Mesenchymal stem cell (in vitro differentiated cells and primary cell): ENCODE results near the gene PREPL.

ENCODE experiments used
- DNase-seq: peaks from one replicate; pipeline ENCODE4 v3.0.0-alpha.2; 2013
- H2AFZ ChIP-seq: one replicate; pipeline ENCODE4 v1.6.1; 2013; ENCODE audit warnings: low read depth, mild to moderate bottlenecking, control low read depth, inconsistent platforms, low read length, moderate library complexity
- H2AK5ac ChIP-seq: 2 replicates; pipeline ENCODE4 v1.6.1; 2013; ENCODE audit warnings: low read length, moderate library complexity, mild to moderate bottlenecking, inconsistent platforms; ENCODE audit not compliant: severe bottlenecking
- H2BK120ac ChIP-seq: one replicate; pipeline ENCODE4 v1.6.1; 2013; ENCODE audit warnings: low read depth, mild to moderate bottlenecking, inconsistent platforms, low read length, moderate library complexity
- H2BK12ac ChIP-seq, 2 experiments: one replicate each; pipeline ENCODE4 v1.6.1; 2013; ENCODE audit warnings: inconsistent platforms in 2 of 2, low read length in 2 of 2, mild to moderate bottlenecking in 2 of 2, moderate library complexity in 2 of 2, control low read depth in 1 of 2
- H2BK15ac ChIP-seq: one replicate; pipeline ENCODE4 v1.6.1; 2013; ENCODE audit warnings: mild to moderate bottlenecking, low read depth, inconsistent platforms; ENCODE audit not compliant: poor library complexity, severe bottlenecking
- H2BK5ac ChIP-seq: 2 replicates; pipeline ENCODE4 v1.6.1; 2013; ENCODE audit warnings: low read depth, mild to moderate bottlenecking, low read length, control low read depth, inconsistent platforms; ENCODE audit not compliant: poor library complexity, severe bottlenecking
- H3K14ac ChIP-seq, 2 experiments: one replicate each; pipeline ENCODE4 v1.6.1; 2013; ENCODE audit warnings: inconsistent platforms in 2 of 2, low read length in 2 of 2, control low read depth in 1 of 2, mild to moderate bottlenecking in 1 of 2, moderate library complexity in 1 of 2
- H3K18ac ChIP-seq, 2 experiments: one replicate each; pipeline ENCODE4 v1.6.1; 2013; ENCODE audit warnings: inconsistent platforms in 2 of 2, low read length in 2 of 2, control low read depth in 1 of 2, low read depth in 1 of 2, mild to moderate bottlenecking in 1 of 2
- H3K23ac ChIP-seq, 2 experiments: one replicate each; pipeline ENCODE4 v1.6.1; 2013; ENCODE audit warnings: inconsistent platforms in 2 of 2, low read length in 2 of 2, mild to moderate bottlenecking in 2 of 2, moderate library complexity in 2 of 2, control low read depth in 1 of 2
- H3K27ac ChIP-seq: 2 replicates; pipeline ENCODE4 v1.5.1; 2013; ENCODE audit warnings: mild to moderate bottlenecking, moderate library complexity, low read length, control low read depth, inconsistent platforms; ENCODE audit not compliant: poor library complexity, severe bottlenecking
- H3K27me3 ChIP-seq, 2 experiments: 2 replicates each; pipeline versions ENCODE4 v1.6.1 to v1.7.0; 2013; ENCODE audit warnings: low read length in 2 of 2, mild to moderate bottlenecking in 2 of 2, moderate library complexity in 2 of 2, control low read depth in 1 of 2, inconsistent platforms in 1 of 2; ENCODE audit not compliant: control insufficient read depth in 1 of 2, insufficient read depth in 1 of 2
- H3K36me3 ChIP-seq, 2 experiments: 2 replicates each; pipeline versions ENCODE4 v1.6.1 to v1.7.0; 2013; ENCODE audit warnings: low read length in 2 of 2, control low read depth in 1 of 2, inconsistent platforms in 1 of 2, low read depth in 1 of 2, mild to moderate bottlenecking in 1 of 2; ENCODE audit not compliant: insufficient read depth in 2 of 2, control insufficient read depth in 1 of 2
- H3K4ac ChIP-seq, 2 experiments: one replicate each; pipeline ENCODE4 v1.6.1; 2013; ENCODE audit warnings: inconsistent platforms in 2 of 2, low read length in 2 of 2, mild to moderate bottlenecking in 2 of 2, moderate library complexity in 2 of 2, control low read depth in 1 of 2, low read depth in 1 of 2
- H3K4me1 ChIP-seq: 2 replicates; pipeline ENCODE4 v1.6.1; 2013; ENCODE audit warnings: low read depth, low read length, control low read depth; ENCODE audit not compliant: control insufficient read depth, insufficient read depth
- H3K4me2 ChIP-seq: 2 replicates; pipeline ENCODE4 v1.6.1; 2013; ENCODE audit warnings: low read length, mild to moderate bottlenecking, inconsistent platforms; ENCODE audit not compliant: poor library complexity, severe bottlenecking
- H3K4me3 ChIP-seq, 2 experiments: 2 replicates each; pipeline versions ENCODE4 v1.5.1 to v1.7.0; 2013; ENCODE audit warnings: low read length in 2 of 2, mild to moderate bottlenecking in 2 of 2, control low read depth in 1 of 2, low read depth in 1 of 2; ENCODE audit not compliant: insufficient read depth in 1 of 2
- H3K79me1 ChIP-seq: replicated peaks from 2 replicates; pipeline ENCODE4 v1.6.1; 2013; ENCODE audit warnings: mild to moderate bottlenecking, control low read depth, low read length, inconsistent platforms; ENCODE audit not compliant: poor library complexity, severe bottlenecking
- H3K9ac ChIP-seq: 2 replicates; pipeline ENCODE4 v1.7.0; 2013; ENCODE audit warnings: mild to moderate bottlenecking, low read length, moderate library complexity
- H3K9me3 ChIP-seq: 2 replicates; pipeline ENCODE4 v1.7.0; 2013; ENCODE audit warnings: mild to moderate bottlenecking, low read length; ENCODE audit not compliant: control insufficient read depth
- H4K8ac ChIP-seq: one replicate; pipeline ENCODE4 v1.6.1; 2013; ENCODE audit warnings: inconsistent platforms, mild to moderate bottlenecking, low read length, moderate library complexity
- H4K91ac ChIP-seq: one replicate; pipeline ENCODE4 v1.6.1; 2013; ENCODE audit warnings: mild to moderate bottlenecking, low read length, inconsistent platforms
- WGBS: methylation state at CpG from one replicate; pipeline ENCODE4 v1.1.7; 2013; ENCODE audit warnings: mixed read lengths; 5-methylcytosine and 5-hydroxymethylcytosine counted together

PREPL gene

GRCh38 chr2:44296653-44297052 lies 64.6 kb downstream of the PREPL start:
- Histone ChIP-seq H2BK15ac (no peak overlapping the region), H2AFZ (no peak overlapping the region), H3K4me3 (no peak overlapping the region), H2AK5ac (peak overlapping the region; percentile 35), H3K36me3 (no peaks in the 10 kb centered on the region), H3K23ac (no peak overlapping the region), H3K4me2 (no peak overlapping the region), H3K79me1 (no peaks in the 10 kb centered on the region), H3K9ac (no peak overlapping the region), H3K4ac (no peak overlapping the region), H3K14ac (no peak overlapping the region), H2BK120ac (no peak overlapping the region), H2BK5ac (no peak overlapping the region), H3K18ac (no peak overlapping the region), H3K4me1 (peaks cover 9% of the 10 kb centered on the region), H4K91ac (no peak overlapping the region), H4K8ac (no peak overlapping the region), H2BK12ac (no peak overlapping the region), H3K27ac (no peak overlapping the region), H3K27me3 (peaks cover 0 to 23% of the 10 kb centered on the region in 2 experiments), H3K9me3 (no peaks in the 10 kb centered on the region)
- no peak for DNase-seq
- 88% methylated on average over 5 of the region's 5 CpGs for WGBS

DNA sequence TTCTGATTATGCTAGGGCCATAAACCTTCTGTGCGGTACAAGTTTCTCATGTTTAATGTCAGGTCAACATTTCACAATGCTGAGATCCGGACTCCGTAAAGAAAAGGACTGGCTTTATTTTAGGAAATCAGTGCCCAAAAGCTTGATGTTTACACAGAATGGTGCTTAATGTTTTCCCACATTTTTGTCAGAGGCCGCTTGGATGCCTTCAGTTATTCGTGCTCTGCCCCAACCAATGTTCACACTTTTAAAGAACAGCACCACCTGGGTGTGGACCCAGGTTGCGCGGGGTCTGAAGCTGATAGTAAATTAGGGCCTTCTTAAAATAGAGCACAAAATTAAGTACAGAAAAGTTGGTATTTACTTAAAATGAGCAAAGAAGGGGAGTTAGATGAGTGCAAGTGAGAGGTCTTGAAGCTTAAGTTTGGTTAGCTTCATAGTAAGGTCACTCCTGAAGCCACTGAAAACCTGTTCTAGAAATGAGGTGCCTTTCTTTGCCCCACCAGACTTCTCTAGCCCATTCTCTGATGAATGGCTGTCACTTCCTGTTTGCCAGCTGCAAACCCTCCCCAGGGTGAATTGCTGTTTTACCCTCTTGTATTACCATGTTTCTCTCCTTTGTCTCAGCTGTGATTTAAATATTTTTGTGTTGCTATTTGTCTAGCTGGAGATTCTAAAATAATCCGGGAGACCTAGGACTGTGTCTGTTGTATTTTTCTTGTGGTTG lies 65.5 kb downstream of the PREPL start:
- DNase-seq = no peak
- Histone ChIP-seq H3K27me3 (peaks cover 0 to 23% of the 10 kb centered on the region in 2 experiments), H3K4ac (no peak overlapping the region), H3K4me3 (no peak overlapping the region), H3K18ac (no peak overlapping the region), H2BK15ac (no peak overlapping the region), H4K8ac (no peak overlapping the region), H2AK5ac (peak overlapping the region; percentile 45), H2BK5ac (no peak overlapping the region), H2BK12ac (no peak overlapping the region), H3K27ac (no peak overlapping the region), H3K36me3 (no peaks in the 10 kb centered on the region), H3K23ac (no peak overlapping the region), H3K14ac (no peak overlapping the region), H2AFZ (no peak overlapping the region), H3K4me1 (peaks cover 7% of the 10 kb centered on the region), H3K9me3 (no peaks in the 10 kb centered on the region), H4K91ac (no peak overlapping the region), H3K4me2 (no peak overlapping the region), H2BK120ac (no peak overlapping the region), H3K9ac (no peak overlapping the region), H3K79me1 (no peaks in the 10 kb centered on the region)
- WGBS = 88% methylated on average over 8 of the region's 8 CpGs

GRCh38 chr2:44295113-44295512 lies 66.2 kb downstream of the PREPL start:
- WGBS = 89% methylated on average over 5 of the region's 5 CpGs
- H3K4me3 ChIP-seq = no peak overlapping the region
- no peaks in the 10 kb centered on the region for H3K9me3 ChIP-seq

DNA sequence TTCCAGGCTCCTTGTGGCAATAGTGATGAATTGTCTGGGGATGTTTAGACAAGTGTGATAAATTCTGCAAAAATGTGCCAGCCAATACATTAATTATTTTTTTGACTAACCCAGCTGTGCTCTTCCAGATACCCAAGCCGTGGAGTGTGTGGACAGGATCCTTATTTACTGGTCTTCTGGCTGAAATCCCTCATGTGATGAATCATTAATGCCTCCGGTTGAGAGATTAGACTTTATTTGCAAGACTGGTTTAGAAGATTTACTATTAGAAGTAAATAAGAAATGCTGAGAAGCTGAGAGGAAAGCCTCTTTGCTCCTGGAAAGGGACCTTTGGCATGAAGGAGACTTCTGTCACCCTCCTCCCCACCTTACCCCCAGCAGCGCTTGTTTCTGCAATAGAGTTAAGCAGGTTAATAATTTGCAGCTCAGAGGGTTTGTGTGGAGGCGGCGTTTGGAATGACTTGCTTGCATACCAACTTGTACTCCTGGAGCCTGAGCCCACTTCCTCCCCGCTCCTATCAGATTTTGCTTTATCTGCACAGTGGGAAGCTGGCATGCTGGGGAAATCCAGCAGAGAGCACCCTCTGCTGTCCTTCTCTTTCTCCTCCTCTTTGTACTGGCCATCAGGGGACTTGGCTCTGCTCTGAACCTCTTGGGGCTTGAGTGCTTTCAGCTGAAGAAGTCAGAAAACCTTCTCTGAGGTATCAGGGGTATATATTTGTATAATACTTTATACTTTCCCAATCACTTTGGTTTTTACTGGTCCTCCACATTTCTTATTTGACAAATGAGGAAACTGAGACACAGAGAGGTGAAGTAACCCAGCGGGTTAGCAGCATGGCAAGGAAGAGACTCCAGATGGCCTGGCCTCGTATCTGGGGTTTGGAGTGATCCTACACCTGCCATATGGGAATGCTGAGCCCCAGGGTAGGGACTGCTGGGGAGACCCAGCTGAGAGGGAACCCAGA lies 69.7 kb downstream of the PREPL start:
- H3K36me3 ChIP-seq = no peaks in the 10 kb centered on the region
- H3K18ac ChIP-seq = peak overlapping the region; percentile 35 to 94
- H2BK15ac ChIP-seq = no peak overlapping the region
- peak; percentile 87 for DNase-seq
- H2BK120ac ChIP-seq = no peak overlapping the region
- peak overlapping the region; percentile 87 for H2AK5ac ChIP-seq
- peak overlapping the region; percentile 93 for H2BK5ac ChIP-seq
- H3K4ac ChIP-seq = peak overlapping the region in 1 of 2 experiments; percentile 69
- peak overlapping the region; percentile 42 for H3K9ac ChIP-seq
- H3K4me3 ChIP-seq = peak overlapping the region in 1 of 2 experiments; percentile 46
- peaks cover 13% of the 10 kb centered on the region for H3K4me1 ChIP-seq
- WGBS = 24% methylated on average over 7 of the region's 8 CpGs
- H3K4me2 ChIP-seq = no peak overlapping the region
- H2BK12ac ChIP-seq = peak overlapping the region in 1 of 2 experiments; percentile 73
- H3K79me1 ChIP-seq = no peaks in the 10 kb centered on the region
- no peak overlapping the region for H3K23ac ChIP-seq
- H3K27ac ChIP-seq = peak overlapping the region; percentile 97
- H3K27me3 ChIP-seq = peaks cover 0 to 24% of the 10 kb centered on the region in 2 experiments
- H2AFZ ChIP-seq = no peak overlapping the region
- peak overlapping the region; percentile 83 for H4K8ac ChIP-seq
- no peak overlapping the region for H3K14ac ChIP-seq
- H3K9me3 ChIP-seq = no peaks in the 10 kb centered on the region
- H4K91ac ChIP-seq = no peak overlapping the region

More at GRCh38 chr2:44295113-44295512, 66.2 kb downstream of the PREPL start:
- no peak overlapping the region for H2AFZ ChIP-seq
- no peak overlapping the region for H3K27ac ChIP-seq
- no peak overlapping the region for H2BK15ac ChIP-seq
- DNase-seq = no peak
- peak overlapping the region; percentile 22 for H2BK5ac ChIP-seq
- no peak overlapping the region for H3K4me2 ChIP-seq
- no peaks in the 10 kb centered on the region for H3K36me3 ChIP-seq
- H3K23ac ChIP-seq = no peak overlapping the region
- no peak overlapping the region for H2BK12ac ChIP-seq
- peak overlapping the region in 1 of 2 experiments; percentile 60 for H3K18ac ChIP-seq
- no peaks in the 10 kb centered on the region for H3K79me1 ChIP-seq
- H4K91ac ChIP-seq = no peak overlapping the region
- H2AK5ac ChIP-seq = peak overlapping the region; percentile 54
- peaks cover 9% of the 10 kb centered on the region for H3K4me1 ChIP-seq
- no peak overlapping the region for H2BK120ac ChIP-seq
- peaks cover 0 to 23% of the 10 kb centered on the region in 2 experiments for H3K27me3 ChIP-seq
- H3K9ac ChIP-seq = no peak overlapping the region
- H3K4ac ChIP-seq = no peak overlapping the region
- H3K14ac ChIP-seq = no peak overlapping the region
- H4K8ac ChIP-seq = no peak overlapping the region
